Naive thymus-derived CD4-positive, alpha-beta T cell (primary cell): ENCODE results near the gene PTMA. TPM values are rescaled to one million over a fixed set of nuclear protein-coding genes. Genes with fewer than 3 reads are reported as not detected.

Experiments
- ATAC-seq: fragments of 150-1000 bp; cut with Tn5 transposase; 2 replicates; pipeline ENCODE4 v1.10.0; 2021; ENCODE audit warnings: mild to moderate bottlenecking, moderate library complexity
- CTCF ChIA-PET: fragments of 350-600 bp; sonication (Branson Sonifier 250); formaldehyde crosslinking; loops from one replicate; lab custom pipeline; 2021; ENCODE audit warnings: antibody characterized with exemption; lab: Charles Lee
- POLR2A ChIA-PET: fragments of 350-600 bp; sonication (Branson Sonifier 250); formaldehyde crosslinking; loops from one replicate; lab custom pipeline; 2021; ENCODE audit warnings: antibody characterized with exemption, inconsistent platforms; lab: Charles Lee
- DNase-seq, 9 donors: peaks; one replicate each; pipeline versions ENCODE4 v3.0.0 to v3.0.0-alpha.2; 2020 to 2022; ENCODE audit warnings: mixed read lengths in 1 of 9
- H3K27ac ChIP-seq: one replicate; pipeline ENCODE4 v1.7.0; 2013; ENCODE audit warnings: mild to moderate bottlenecking, low read depth, low read length, moderate library complexity
- H3K27me3 ChIP-seq, 2 donors: one replicate each; pipeline ENCODE4 v1.7.0; 2013; ENCODE audit warnings: low read length in 2 of 2, mild to moderate bottlenecking in 2 of 2, moderate library complexity in 2 of 2; ENCODE audit not compliant: control insufficient read depth in 2 of 2, insufficient read depth in 2 of 2
- H3K36me3 ChIP-seq, 3 experiments: 1 replicate in 2 of 3; 2 replicates in 1 of 3; pipeline ENCODE4 v1.7.0; 2013; ENCODE audit warnings: low read length in 3 of 3, mild to moderate bottlenecking in 3 of 3, moderate library complexity in 1 of 3; ENCODE audit not compliant: insufficient read depth in 3 of 3, control insufficient read depth in 2 of 3
- H3K4me1 ChIP-seq, 2 donors: one replicate each; pipeline ENCODE4 v1.7.0; 2013; ENCODE audit warnings: low read length in 2 of 2, mild to moderate bottlenecking in 2 of 2, moderate library complexity in 1 of 2; ENCODE audit not compliant: control insufficient read depth in 2 of 2, insufficient read depth in 2 of 2
- H3K4me3 ChIP-seq: 2 replicates; pipeline ENCODE4 v1.7.0; 2013; ENCODE audit warnings: mild to moderate bottlenecking, low read length
- H3K9me3 ChIP-seq, 3 experiments: 1 replicate in 2 of 3; 2 replicates in 1 of 3; pipeline ENCODE4 v1.7.0; 2013; ENCODE audit warnings: low read length in 3 of 3; ENCODE audit not compliant: control insufficient read depth in 2 of 3
- H3K27ac Mint-ChIP-seq, 9 donors: one replicate each; pipeline ENCODE4 v1.8.0; 2020 to 2022; ENCODE audit warnings: mixed read lengths in 9 of 9, mild to moderate bottlenecking in 8 of 9, moderate library complexity in 5 of 9, inconsistent platforms in 2 of 9
- H3K27me3 Mint-ChIP-seq, 5 donors: one replicate each; pipeline ENCODE4 v1.8.0; 2021 to 2022; ENCODE audit warnings: mixed read lengths in 5 of 5, mild to moderate bottlenecking in 1 of 5
- H3K36me3 Mint-ChIP-seq, 5 donors: one replicate each; pipeline ENCODE4 v1.8.0; 2020 to 2022; ENCODE audit warnings: mixed read lengths in 5 of 5, mild to moderate bottlenecking in 3 of 5, inconsistent platforms in 1 of 5
- H3K4me1 Mint-ChIP-seq, 7 donors: one replicate each; pipeline ENCODE4 v1.8.0; 2020 to 2022; ENCODE audit warnings: mixed read lengths in 7 of 7, mild to moderate bottlenecking in 3 of 7, inconsistent platforms in 1 of 7
- H3K4me3 Mint-ChIP-seq, 10 donors: one replicate each; pipeline ENCODE4 v1.8.0; 2020 to 2022; ENCODE audit warnings: mild to moderate bottlenecking in 10 of 10, mixed read lengths in 10 of 10, moderate library complexity in 6 of 10, inconsistent platforms in 2 of 10
- H3K9me3 Mint-ChIP-seq, 11 donors: one replicate each; pipeline ENCODE4 v1.8.0; 2020 to 2022; ENCODE audit warnings: mixed read lengths in 11 of 11, mild to moderate bottlenecking in 4 of 11, inconsistent platforms in 1 of 11, moderate library complexity in 1 of 11
- intact Hi-C, 2 donors: fragments of 100-400 bp; cut with micrococcal nuclease; formaldehyde crosslinking; loops; one replicate each; pipeline ENCODE4 v1.15.1; 2023
- polyA plus RNA-seq, 2 donors: library from polyadenylated mRNA; unstranded; fragments of 300-500 nt; fragmentation: Illumina TruSeq; gene quantifications; one replicate each; pipeline ENCODE4 v1.2.3, GENCODE V29; 2021
- total RNA-seq, 6 experiments: library from RNA in 5 of 6; stranded (reverse) in 5 of 6; gene quantifications; 1 replicate in 5 of 6; 2 replicates in 1 of 6; pipeline ENCODE4 v1.2.3 and lab custom pipeline; 2021 to 2026

PTMA gene
- total and polyA plus RNA-seq, 7 experiments from 2014 or later: 1,211 to 2,051 (median 1,324) TPM

DNA sequence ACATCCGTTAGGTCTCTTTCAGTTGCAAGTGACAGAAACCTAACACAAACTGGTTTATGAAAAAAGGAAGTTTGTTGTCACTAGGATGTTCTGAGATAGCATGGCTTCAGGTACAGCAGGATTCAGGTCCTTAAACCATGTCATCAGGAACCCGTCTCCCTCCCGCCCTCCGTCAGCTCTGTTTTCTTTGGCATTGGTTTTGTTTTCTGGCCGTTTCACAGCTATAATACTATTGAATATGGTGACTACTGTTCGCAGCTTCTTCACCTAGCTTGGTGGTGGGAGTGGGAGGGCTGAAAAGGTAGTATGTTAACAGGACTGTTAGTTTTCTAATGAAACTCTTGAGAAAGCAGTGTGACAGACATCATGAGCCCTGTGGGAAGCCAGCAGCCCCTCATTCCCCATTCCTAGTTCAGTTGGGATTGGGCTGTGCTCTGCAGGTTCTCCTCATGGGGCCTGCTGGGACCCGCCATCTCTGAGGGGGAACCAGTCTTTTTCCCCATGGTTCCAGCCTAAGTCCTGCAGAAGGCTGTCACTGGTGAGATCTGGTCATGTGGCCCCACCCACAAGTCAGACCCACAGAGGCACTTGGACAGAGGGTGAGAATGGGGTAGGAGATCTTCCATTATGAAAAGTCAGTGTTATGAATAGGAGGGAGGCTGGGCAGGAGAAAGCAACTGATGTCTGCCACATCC is 12.1 kb downstream of the PTMA start:
- ATAC-seq: no peak
- CTCF ChIA-PET: interaction anchor here (1.1 to 12.1 kb wide), 2 partner anchors 8 to 39 kb away, joined by 5 to 475 read pairs; no protein-coding TSS in a partner anchor
- POLR2A ChIA-PET: no interaction called here

DNA sequence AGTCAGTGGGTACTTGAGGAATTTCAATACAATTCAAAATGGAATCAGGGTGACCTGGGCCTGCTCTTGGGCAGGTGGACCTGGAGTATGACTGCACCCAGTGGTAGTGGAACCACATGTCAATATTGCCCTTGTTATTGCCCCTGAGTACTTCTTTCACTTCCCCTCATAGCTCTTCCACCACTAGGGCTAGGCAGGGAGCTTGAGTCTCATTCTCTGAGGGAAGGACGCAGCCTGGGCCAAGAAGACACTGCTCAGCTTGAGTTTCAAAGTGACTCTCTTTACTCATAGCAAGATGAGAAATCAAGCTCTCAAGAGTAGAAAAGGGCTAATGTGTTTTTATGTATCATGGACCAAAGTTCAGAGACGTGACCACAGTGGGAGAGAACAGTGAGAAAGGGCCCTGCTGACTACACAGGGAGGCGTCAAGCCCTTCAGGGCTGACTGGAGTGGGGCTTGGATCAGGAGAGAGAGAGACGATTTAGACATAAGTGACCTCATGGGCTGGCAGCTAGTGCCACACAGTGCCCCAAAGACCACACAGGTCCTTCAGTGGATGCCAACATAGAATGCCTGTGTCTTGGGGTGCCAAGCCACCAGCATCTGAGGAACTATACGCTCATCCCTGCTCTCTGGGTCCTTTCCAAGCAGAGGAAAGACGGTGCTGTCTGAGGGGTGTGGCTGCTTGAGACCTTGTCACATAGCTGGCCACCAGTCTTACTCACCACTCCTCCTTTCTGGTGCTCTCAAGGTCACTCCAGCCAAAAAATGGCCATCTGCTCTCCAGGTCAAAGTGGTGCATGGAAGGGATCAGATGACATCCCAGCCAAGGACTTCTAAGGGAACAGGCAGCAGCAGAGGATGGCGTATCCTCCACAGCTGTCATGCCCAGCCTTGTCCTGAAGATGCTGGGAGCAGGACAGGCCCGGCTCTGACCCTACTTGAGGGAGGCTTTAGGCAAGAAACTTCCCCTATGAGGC is 13.0 kb downstream of the PTMA start:
- ChIA-PET POLR2A (no interaction called here), CTCF (interaction anchor here (1.1 to 12.1 kb wide), 2 partner anchors 9 to 40 kb away, joined by 5 to 475 read pairs; no protein-coding TSS in a partner anchor)
- Mint-ChIP-seq H3K36me3 (peaks cover 0 to 3% (median 0%) of the 10 kb centered on the region in 5 donors), H3K27ac (peak overlapping the region in 1 of 9 donors; percentile 25), H3K4me3 (no peak overlapping the region), H3K27me3 (no peaks in the 10 kb centered on the region), H3K9me3 (peaks cover 0 to under 1% (median 0%) of the 10 kb centered on the region in 11 donors), H3K4me1 (no peaks in the 10 kb centered on the region)
- Histone ChIP-seq H3K27ac (no peak overlapping the region), H3K9me3 (no peaks in the 10 kb centered on the region), H3K27me3 (no peaks in the 10 kb centered on the region), H3K4me3 (no peak overlapping the region), H3K36me3 (no peaks in the 10 kb centered on the region), H3K4me1 (no peaks in the 10 kb centered on the region)
- ATAC-seq: peak; percentile 32
- intact Hi-C loops: no loop called here
- no peak for DNase-seq

More for the DNA sequence above, 12.1 kb downstream of the PTMA start:
- peaks cover 0 to 3% (median 0%) of the 10 kb centered on the region in 5 donors for H3K36me3 Mint-ChIP-seq
- intact Hi-C loops: no loop called here
- no peak for DNase-seq
- Histone ChIP-seq H3K27ac (no peak overlapping the region), H3K4me3 (no peak overlapping the region), H3K9me3 (no peaks in the 10 kb centered on the region), H3K27me3 (no peaks in the 10 kb centered on the region), H3K36me3 (no peaks in the 10 kb centered on the region), H3K4me1 (no peaks in the 10 kb centered on the region)
- no peaks in the 10 kb centered on the region for H3K27me3 Mint-ChIP-seq
- H3K9me3 Mint-ChIP-seq: peaks cover 0 to 7% (median 0%) of the 10 kb centered on the region in 11 donors
- H3K27ac Mint-ChIP-seq: no peak overlapping the region
- peaks cover 0 to 5% (median 4%) of the 10 kb centered on the region in 7 donors for H3K4me1 Mint-ChIP-seq
- H3K4me3 Mint-ChIP-seq: no peak overlapping the region

DNA sequence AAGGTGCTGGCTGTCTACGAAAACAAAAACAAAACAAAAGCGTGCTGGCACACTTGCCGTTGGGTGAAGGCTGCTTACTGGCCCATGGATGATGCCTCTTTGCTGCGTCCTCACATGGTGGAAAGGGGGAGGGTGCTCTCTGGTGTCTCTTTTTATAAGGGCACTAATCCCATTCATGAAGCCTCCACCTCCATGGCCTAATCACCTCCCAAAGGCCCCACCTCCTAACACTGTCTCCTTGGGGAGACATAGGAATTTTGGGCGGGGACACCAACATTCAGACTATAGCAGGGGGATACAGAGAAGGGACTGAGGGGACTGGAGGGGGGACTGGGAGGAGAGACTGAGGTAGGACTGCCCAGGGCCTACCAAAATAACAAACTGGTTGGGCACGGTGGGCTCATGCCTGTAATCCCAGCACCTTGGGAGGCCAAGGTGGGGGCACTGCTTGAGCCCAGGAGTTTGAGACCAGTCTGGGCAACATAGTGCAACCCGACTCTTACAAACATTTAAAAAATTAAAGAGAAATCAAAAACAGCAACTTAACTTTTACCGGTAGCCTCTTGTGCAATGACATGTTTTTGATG is 14.5 kb downstream of the PTMA start:
- no peaks in the 10 kb centered on the region for H3K4me1 Mint-ChIP-seq
- H3K27ac Mint-ChIP-seq: peak overlapping the region in 1 of 9 donors; percentile 46

DNA sequence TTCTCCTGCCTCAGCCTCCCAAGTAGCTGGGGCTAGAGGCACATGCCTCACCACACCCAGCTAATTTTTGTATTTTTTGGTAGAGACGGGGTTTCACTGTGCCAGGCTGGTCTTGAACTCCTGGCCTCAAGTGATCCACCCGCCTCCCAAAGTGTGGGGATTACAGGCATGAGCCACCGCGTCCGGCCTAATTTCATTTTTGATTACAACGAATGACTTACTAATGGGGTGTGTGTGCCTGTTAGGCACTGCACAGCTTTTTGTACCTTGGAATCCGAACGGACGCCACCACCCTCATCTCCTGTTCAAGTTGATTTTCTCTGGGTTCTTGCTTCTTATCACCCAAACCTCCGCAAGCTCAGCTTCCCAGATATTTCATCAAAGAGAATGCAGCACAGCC is 17.2 kb downstream of the PTMA start:
- no peak overlapping the region for H3K27ac Mint-ChIP-seq
- H3K4me1 Mint-ChIP-seq: no peaks in the 10 kb centered on the region
- H3K4me3 Mint-ChIP-seq: no peak overlapping the region

More for the DNA sequence above, 14.5 kb downstream of the PTMA start:
- intact Hi-C loops: no loop called here
- Mint-ChIP-seq H3K4me3 (no peak overlapping the region), H3K36me3 (peaks cover 0 to 8% (median 0%) of the 10 kb centered on the region in 5 donors), H3K9me3 (no peaks in the 10 kb centered on the region), H3K27me3 (no peaks in the 10 kb centered on the region)
- Histone ChIP-seq H3K27ac (no peak overlapping the region), H3K9me3 (no peaks in the 10 kb centered on the region), H3K4me1 (no peaks in the 10 kb centered on the region), H3K36me3 (no peaks in the 10 kb centered on the region), H3K27me3 (no peaks in the 10 kb centered on the region), H3K4me3 (no peak overlapping the region)
- no peak for ATAC-seq
- POLR2A ChIA-PET: no interaction called here
- DNase-seq: no peak
- CTCF ChIA-PET: interaction anchor here (12.1 kb wide), 1 partner anchor 41 kb away, joined by 475 read pairs; no protein-coding TSS in a partner anchor

DNA sequence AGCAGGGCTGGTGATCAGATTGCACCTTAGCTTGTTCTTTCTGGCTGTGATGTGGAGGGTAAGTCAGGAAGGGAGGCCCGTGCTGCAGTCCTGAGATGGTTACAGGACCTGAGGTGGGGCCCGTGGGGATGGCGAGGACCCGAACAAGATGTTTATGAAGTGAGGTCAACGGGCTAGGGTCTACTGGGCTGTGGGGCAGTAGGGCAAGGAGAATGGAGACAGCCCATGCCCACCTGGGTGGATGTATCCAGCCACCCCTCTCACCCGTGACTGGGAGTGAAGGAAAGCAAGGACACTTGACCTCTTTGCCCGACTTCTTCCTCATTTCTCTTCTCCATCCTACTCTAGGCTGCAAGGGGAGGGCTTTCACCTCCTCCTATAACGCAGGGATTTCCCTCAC is 18.0 kb downstream of the PTMA start:
- H3K4me1 Mint-ChIP-seq: no peaks in the 10 kb centered on the region
- DNase-seq (no peak), ATAC-seq (no peak)
- CTCF ChIA-PET: interaction anchor here (2.1 kb wide), 1 partner anchor 50 kb away, joined by 12 read pairs; no protein-coding TSS in a partner anchor
- no peak overlapping the region for H3K27ac Mint-ChIP-seq
- no peaks in the 10 kb centered on the region for H3K9me3 Mint-ChIP-seq
- H3K4me3 Mint-ChIP-seq: no peak overlapping the region
- Histone ChIP-seq H3K4me3 (no peak overlapping the region), H3K27ac (no peak overlapping the region), H3K4me1 (no peaks in the 10 kb centered on the region), H3K27me3 (no peaks in the 10 kb centered on the region), H3K9me3 (no peaks in the 10 kb centered on the region), H3K36me3 (peaks cover 0 to under 1% (median 0%) of the 10 kb centered on the region in 3 experiments)
- intact Hi-C loops: no loop called here
- H3K27me3 Mint-ChIP-seq: no peaks in the 10 kb centered on the region
- POLR2A ChIA-PET: interaction anchor here (1.6 kb wide), 1 partner anchor 12 kb away, joined by 4 read pairs; no protein-coding TSS in a partner anchor
- peaks cover 0 to 11% (median 3%) of the 10 kb centered on the region in 5 donors for H3K36me3 Mint-ChIP-seq

More for the DNA sequence above, 17.2 kb downstream of the PTMA start:
- ChIA-PET CTCF (interaction anchor here (0.9 to 2.1 kb wide), 3 partner anchors 11 to 50 kb away, joined by 3 to 12 read pairs (median 11); no protein-coding TSS in a partner anchor), POLR2A (interaction anchor here (1.6 kb wide), 1 partner anchor 12 kb away, joined by 4 read pairs; no protein-coding TSS in a partner anchor)
- no peak for DNase-seq
- no peak for ATAC-seq
- H3K27ac ChIP-seq: no peak overlapping the region
- intact Hi-C loops: no loop called here
- H3K36me3 ChIP-seq: no peaks in the 10 kb centered on the region
- no peaks in the 10 kb centered on the region for H3K27me3 ChIP-seq
- no peaks in the 10 kb centered on the region for H3K9me3 ChIP-seq
- H3K4me1 ChIP-seq: no peaks in the 10 kb centered on the region
- Mint-ChIP-seq H3K36me3 (peaks cover 0 to 13% (median 3%) of the 10 kb centered on the region in 5 donors), H3K9me3 (no peaks in the 10 kb centered on the region), H3K27me3 (no peaks in the 10 kb centered on the region)
- H3K4me3 ChIP-seq: no peak overlapping the region

DNA sequence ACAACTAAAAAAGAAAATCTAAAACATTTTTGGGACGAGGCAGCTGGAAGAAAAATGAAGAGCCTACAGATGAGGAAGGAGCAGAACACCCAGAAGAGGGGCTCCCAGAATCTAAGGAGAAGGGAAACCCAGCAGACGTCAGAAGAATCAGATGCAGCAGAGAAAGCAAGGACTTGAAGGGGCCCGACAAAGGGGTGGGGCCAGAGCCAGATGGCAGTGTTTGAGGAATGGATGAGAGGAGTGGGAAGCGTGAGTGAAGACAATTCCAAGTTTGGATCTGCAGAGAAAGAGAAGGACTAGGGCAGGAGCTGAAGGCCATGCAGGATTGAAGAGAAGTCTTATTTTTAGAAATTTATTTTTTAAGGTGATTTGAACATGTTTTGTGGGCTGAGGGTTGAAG is 19.3 kb downstream of the PTMA start:
- no peak for DNase-seq
- Histone ChIP-seq H3K9me3 (no peaks in the 10 kb centered on the region), H3K4me1 (no peaks in the 10 kb centered on the region), H3K36me3 (peaks cover 0 to 8% (median 0%) of the 10 kb centered on the region in 3 experiments), H3K27ac (no peak overlapping the region), H3K4me3 (no peak overlapping the region), H3K27me3 (no peaks in the 10 kb centered on the region)
- Mint-ChIP-seq H3K27ac (peak overlapping the region in 1 of 9 donors; percentile 21), H3K9me3 (no peaks in the 10 kb centered on the region), H3K27me3 (no peaks in the 10 kb centered on the region), H3K4me3 (no peak overlapping the region), H3K4me1 (no peaks in the 10 kb centered on the region), H3K36me3 (peaks cover 5 to 24% (median 10%) of the 10 kb centered on the region in 5 donors)
- intact Hi-C loops: no loop called here
- ChIA-PET POLR2A (no interaction called here), CTCF (no interaction called here)
- ATAC-seq: no peak
